H54 (cell line): ENCODE data around the gene RAB17.

Experiments used
- DNase-seq: peaks from one replicate; pipeline ENCODE4 v3.0.0; 2011; ENCODE audit warnings: low spot score, mixed read lengths; ENCODE audit not compliant: insufficient read length
- FAIRE-seq: peaks from 3 replicates; lab custom pipeline; 2011; peaks lifted over from hg19 to GRCh38; lab: Jason Lieb, UNC
- POLR2A ChIP-seq: IDR thresholded peaks from 2 replicates; pipeline ENCODE4 v1.6.1; 2011; ENCODE audit warnings: low read depth, mild to moderate bottlenecking, low read length

Gene RAB17

GRCh38 chr2:237590272-237591140, at the start of gene RAB17:
Gene RAB17, minus strand, starts transcription at chr2:237590734. Its CDS starts 4,580 bp downstream, at chr2:237586154.
- TF ChIP-seq POLR2A, result no peak
- FAIRE-seq (no peak), DNase-seq (peak; percentile 40)

- no peak for TF ChIP-seq POLR2A
- FAIRE-seq, result no peak
- DNase-seq, result no peak
Measured at GRCh38 chr2:237639836-237640220, 49.3 kb upstream of the RAB17 start.

GRCh38 chr2:237639052-237639835, 48.7 kb upstream of the RAB17 start:
- TF ChIP-seq POLR2A, result no peak
- FAIRE-seq (no peak), DNase-seq (no peak)

- FAIRE-seq (no peak), DNase-seq (no peak)
- no peak for TF ChIP-seq POLR2A
Measured at GRCh38 chr2:237638176-237638575, 47.6 kb upstream of the RAB17 start.

- no peak for DNase-seq
- TF ChIP-seq POLR2A, result no peak
- no peak for FAIRE-seq
Measured at GRCh38 chr2:237637429-237638135, 47.0 kb upstream of the RAB17 start.

- DNase-seq, result no peak
Measured at GRCh38 chr2:237636578-237636977, 46.0 kb upstream of the RAB17 start.

GRCh38 chr2:237633061-237633561, 42.6 kb upstream of the RAB17 start:
- TF ChIP-seq POLR2A, result no peak
- no peak for DNase-seq
- FAIRE-seq, result no peak

More at GRCh38 chr2:237636578-237636977, 46.0 kb upstream of the RAB17 start:
- no peak for TF ChIP-seq POLR2A
- no peak for FAIRE-seq

GRCh38 chr2:237631801-237632585, 41.5 kb upstream of the RAB17 start:
- FAIRE-seq (no peak), DNase-seq (no peak)
- no peak for TF ChIP-seq POLR2A

- TF ChIP-seq POLR2A, result no peak
- FAIRE-seq, result no peak
- DNase-seq, result no peak
Measured at GRCh38 chr2:237631007-237631785, 40.7 kb upstream of the RAB17 start.

- FAIRE-seq, result no peak
- TF ChIP-seq POLR2A, result no peak
- no peak for DNase-seq
Measured at GRCh38 chr2:237630216-237631000, 39.9 kb upstream of the RAB17 start.

- FAIRE-seq (peak; percentile 78), DNase-seq (peak; percentile 77)
- TF ChIP-seq POLR2A, result no peak
Measured at GRCh38 chr2:237629739-237630138, 39.2 kb upstream of the RAB17 start.
